IMR-90 (cell line): ENCODE data around the gene TBX1. TPM values are rescaled to one million over a fixed set of nuclear protein-coding genes. Genes with fewer than 3 reads are reported as not detected.
A peak's percentile ranks its signal among the peaks of the same experiment; 100 is the strongest.

Source experiments
- ATAC-seq: fragments of 200-7000 bp; cut with Tn5 transposase; 2 replicates; pipeline ENCODE4 v1.9.1; 2020; ENCODE audit warnings: low read depth, mild to moderate bottlenecking, moderate library complexity
- BruUV-seq: library from RNA; stranded (reverse); fragments of 400-500 nt; replicated peaks from 2 replicates; lab custom pipeline; 2021; lab: Mats Ljungman, UMichigan
- CTCF ChIA-PET: fragments of 300-600 bp; formaldehyde crosslinking; extraction: SDS; loops from one replicate; lab custom pipeline; 2021; ENCODE audit warnings: antibody characterized with exemption; lab: Yijun Ruan, JAX
- POLR2A ChIA-PET: fragments of 300-600 bp; sonication (Branson Sonifier 250); formaldehyde crosslinking; loops from one replicate; lab custom pipeline; 2022; ENCODE audit warnings: antibody characterized with exemption; ENCODE audit not compliant: unreplicated experiment; lab: Charles Lee
- DNase-seq: peaks from one replicate; pipeline ENCODE4 v3.0.0; 2013
- H2AFZ ChIP-seq: replicated peaks from 2 replicates; pipeline ENCODE3; 2013; ENCODE audit warnings: low read length, mild to moderate bottlenecking; ENCODE audit not compliant: poor library complexity
- H2AK5ac ChIP-seq: 2 replicates; pipeline ENCODE4 v1.6.1; 2013; ENCODE audit warnings: low read depth, low read length, inconsistent platforms
- H2AK9ac ChIP-seq: replicated peaks from 2 replicates; pipeline ENCODE3; 2013; ENCODE audit warnings: mild to moderate bottlenecking, low read depth, low read length, moderate library complexity; ENCODE audit not compliant: poor library complexity
- H2BK120ac ChIP-seq: 2 replicates; pipeline ENCODE4 v1.6.1; 2013; ENCODE audit warnings: low read depth, low read length, inconsistent platforms
- H2BK15ac ChIP-seq: 3 replicates; pipeline ENCODE4 v1.6.1; 2013; ENCODE audit warnings: low read depth, low read length, inconsistent platforms
- H2BK20ac ChIP-seq: 2 replicates; pipeline ENCODE4 v1.6.1; 2013; ENCODE audit warnings: low read depth, mild to moderate bottlenecking, inconsistent platforms, low read length, moderate library complexity
- H2BK5ac ChIP-seq: 2 replicates; pipeline ENCODE4 v1.6.1; 2013; ENCODE audit warnings: mild to moderate bottlenecking, low read depth, low read length, inconsistent platforms; ENCODE audit not compliant: poor library complexity, severe bottlenecking
- H3K14ac ChIP-seq: replicated peaks from 2 replicates; pipeline ENCODE4 v1.6.1; 2013; ENCODE audit warnings: low read depth, low read length, inconsistent platforms
- H3K18ac ChIP-seq: 2 replicates; pipeline ENCODE4 v1.6.1; 2013; ENCODE audit warnings: low read depth, low read length, control low read depth
- H3K23ac ChIP-seq: 2 replicates; pipeline ENCODE4 v1.6.1; 2013; ENCODE audit warnings: low read depth, low read length, inconsistent platforms
- H3K27ac ChIP-seq: 2 replicates; pipeline ENCODE4 v1.5.1; 2013; ENCODE audit warnings: mild to moderate bottlenecking, control low read depth, low read length; ENCODE audit not compliant: insufficient read depth
- H3K27me3 ChIP-seq: 2 replicates; pipeline ENCODE4 v1.6.1; 2013; ENCODE audit warnings: low read length; ENCODE audit not compliant: control insufficient read depth, insufficient read depth
- H3K36me3 ChIP-seq: 2 replicates; pipeline ENCODE4 v1.6.1; 2013; ENCODE audit warnings: low read length, mixed read lengths; ENCODE audit not compliant: control insufficient read depth, insufficient read depth
- H3K4ac ChIP-seq: 2 replicates; pipeline ENCODE4 v1.6.1; 2013; ENCODE audit warnings: low read depth, low read length, inconsistent platforms
- H3K4me1 ChIP-seq: 2 replicates; pipeline ENCODE4 v1.6.1; 2013; ENCODE audit warnings: low read length, mixed read lengths; ENCODE audit not compliant: control insufficient read depth, insufficient read depth
- H3K4me2 ChIP-seq: 2 replicates; pipeline ENCODE4 v1.6.1; 2013; ENCODE audit warnings: low read depth, mild to moderate bottlenecking, control low read depth, low read length, moderate library complexity
- H3K4me3 ChIP-seq: 2 replicates; pipeline ENCODE4 v1.5.1; 2013; ENCODE audit warnings: low read depth, mild to moderate bottlenecking, control low read depth, low read length, moderate library complexity; ENCODE audit not compliant: insufficient read depth
- H3K56ac ChIP-seq: 2 replicates; pipeline ENCODE4 v1.6.1; 2013; ENCODE audit warnings: low read length, inconsistent platforms; ENCODE audit not compliant: insufficient read depth; ENCODE audit errors: extremely low read depth
- H3K79me1 ChIP-seq, 2 experiments: 2 replicates each; pipeline ENCODE4 v1.6.1; 2013; ENCODE audit warnings: low read length in 2 of 2, inconsistent platforms in 1 of 2, low read depth in 1 of 2
- H3K9ac ChIP-seq: 2 replicates; pipeline ENCODE4 v1.6.1; 2013; ENCODE audit warnings: low read depth, low read length, control low read depth
- H3K9me1 ChIP-seq: 2 replicates; pipeline ENCODE4 v1.6.1; 2013; ENCODE audit warnings: low read length, inconsistent platforms; ENCODE audit not compliant: insufficient read depth
- H3K9me3 ChIP-seq: 2 replicates; pipeline ENCODE4 v1.6.1; 2013; ENCODE audit warnings: low read length; ENCODE audit not compliant: control insufficient read depth, insufficient read depth
- H4K20me1 ChIP-seq: 2 replicates; pipeline ENCODE4 v1.6.1; 2013; ENCODE audit warnings: low read length, inconsistent platforms; ENCODE audit not compliant: insufficient read depth
- H4K5ac ChIP-seq: 2 replicates; pipeline ENCODE4 v1.6.1; 2013; ENCODE audit warnings: mild to moderate bottlenecking, low read depth, low read length, control low read depth
- H4K8ac ChIP-seq, 2 experiments: 2 replicates each; pipeline ENCODE4 v1.6.1; 2013; ENCODE audit warnings: low read depth in 2 of 2, low read length in 2 of 2, control low read depth in 1 of 2, inconsistent platforms in 1 of 2
- H4K91ac ChIP-seq: 2 replicates; pipeline ENCODE4 v1.6.1; 2013; ENCODE audit warnings: low read depth, low read length, inconsistent platforms; ENCODE audit not compliant: insufficient read depth
- MAFK ChIP-seq: IDR thresholded peaks from 2 replicates; pipeline ENCODE4 v1.6.1; 2012; ENCODE audit warnings: low read depth, low read length, improper control_type of control experiment
- NFE2L2 ChIP-seq: fragments of 150-350 bp; IDR thresholded peaks from 2 replicates; pipeline ENCODE4 v1.6.1; 2016; ENCODE audit warnings: low read depth, mild to moderate bottlenecking, low read length
- WGBS, 2 experiments: methylation state at CpG; one replicate each; pipeline versions ENCODE4 v1.1.5 to v1.1.7; 2013; ENCODE audit warnings: missing lambda C conversion rate in 2 of 2; ENCODE audit not compliant: insufficient read length in 1 of 2; ENCODE audit errors: extremely low coverage in 2 of 2; 5-methylcytosine and 5-hydroxymethylcytosine counted together
- dilution Hi-C: fragments of 300-500 bp; cut with HindIII; formaldehyde crosslinking; loops from one replicate; pipeline ENCODE4 v1.14.3; 2018; ENCODE audit warnings: low sequenced_read_pairs; ENCODE audit not compliant: unreplicated experiment
- in situ Hi-C: fragments of 300-500 bp; cut with MboI; formaldehyde crosslinking; loops from 3 replicates; pipeline ENCODE4 v1.14.3; 2019; ENCODE audit warnings: low sequenced_read_pairs, inconsistent platforms, mixed read lengths
- intact Hi-C: fragments of 100-400 bp; cut with micrococcal nuclease; formaldehyde crosslinking; loops from 2 replicates; pipeline ENCODE4 v1.10.0; 2022
- polyA plus RNA-seq, 3 experiments: library from polyadenylated mRNA; depleted of rRNA; stranded (reverse); fragments of >200 nt; gene quantifications; 2 replicates each; pipeline ENCODE4 v1.2.3, GENCODE V29; 2012; ENCODE audit warnings: low replicate concordance in 1 of 3
- total RNA-seq: library from RNA; depleted of rRNA; stranded (reverse); fragments of >200 nt; gene quantifications from 2 replicates; pipeline ENCODE4 v1.2.3, GENCODE V29; 2012

The TBX1 gene
- total and polyA plus RNA-seq, 2 of the 4 experiments (the other 2 are of a cell fraction), result 0.03 TPM; not detected in 1

- TF ChIP-seq NFE2L2, result no peak
These were observed 36.8 kb downstream of the TBX1 start (continued) for GRCh38 chr22:19797086-19798002.

- Histone ChIP-seq H4K8ac (no peak overlapping the region), H3K79me1 (no peaks in the 10 kb centered on the region), H2AFZ (no peak overlapping the region), H3K4me3 (no peak overlapping the region), H4K91ac (no peak overlapping the region), H3K9me1 (peaks cover 6% of the 10 kb centered on the region), H3K36me3 (no peaks in the 10 kb centered on the region), H2BK120ac (no peak overlapping the region; the same call in 1 of the 2 replicates), H3K4me1 (peaks cover 11% of the 10 kb centered on the region), H3K4ac (0 out of 2 replicates have a peak overlapping the region, but pooled peaks have one; percentile 14), H2BK5ac (no peak overlapping the region), H2AK5ac (0 out of 2 replicates have a peak overlapping the region, but pooled peaks have one; percentile 12), H3K27ac (no peak overlapping the region), H3K56ac (no peak overlapping the region), H3K18ac (no peak overlapping the region), H3K14ac (no peak overlapping the region), H4K20me1 (no peaks in the 10 kb centered on the region), H2BK15ac (no peak overlapping the region), H3K27me3 (no peaks in the 10 kb centered on the region), H3K23ac (no peak overlapping the region), H3K9me3 (no peaks in the 10 kb centered on the region), H4K5ac (no peak overlapping the region), H2BK20ac (no peak overlapping the region), H3K9ac (no peak overlapping the region), H3K4me2 (no peak overlapping the region), H2AK9ac (no peak overlapping the region)
- intact Hi-C loops, result no loop called here
- ATAC-seq (no peak), DNase-seq (no peak)
- BruUV-seq, result no TSS peak
- 95% methylated on average over 4 of the region's 19 CpGs; no CpG with 5 or more reads in 1 of the 2 experiments for WGBS, 2 experiments
- dilution Hi-C loops, result no loop called here
- POLR2A ChIA-PET, result no interaction called here
- CTCF ChIA-PET, result no interaction called here
- no peak for TF ChIP-seq MAFK
- in situ Hi-C loops, result no loop called here
These were observed 37.6 kb downstream of the TBX1 start for GRCh38 chr22:19798003-19798665.
